Stomach (tissue), 4 donors: ENCODE measurements around the gene OTOR.

ENCODE experiments used
- POLR2A ChIP-seq, 4 donors: fragments of 450-650 bp; IDR thresholded peaks; one replicate each; pipeline ENCODE4 v1.6.1; 2016; ENCODE audit warnings: antibody characterized with exemption in 4 of 4, control low read depth in 2 of 4, mild to moderate bottlenecking in 1 of 4, moderate library complexity in 1 of 4
- POLR2AphosphoS5 ChIP-seq, 3 donors: sonication (generic); formaldehyde crosslinking; IDR thresholded peaks; one replicate each; pipeline ENCODE4 v1.6.1; 2016; ENCODE audit warnings: antibody characterized with exemption in 3 of 3
- TF ChIP-seq, protein P1 (sequence below), 7 experiments: fragments of 450-650 bp in 4 of 7; fragments of 200-600 bp in 3 of 7; sonication (generic) in 3 of 7; IDR thresholded peaks; one replicate each; pipeline ENCODE4 v1.5.1; 2016 to 2019; ENCODE audit warnings: antibody characterized with exemption in 7 of 7, control low read depth in 2 of 7, mild to moderate bottlenecking in 1 of 7

DNA sequence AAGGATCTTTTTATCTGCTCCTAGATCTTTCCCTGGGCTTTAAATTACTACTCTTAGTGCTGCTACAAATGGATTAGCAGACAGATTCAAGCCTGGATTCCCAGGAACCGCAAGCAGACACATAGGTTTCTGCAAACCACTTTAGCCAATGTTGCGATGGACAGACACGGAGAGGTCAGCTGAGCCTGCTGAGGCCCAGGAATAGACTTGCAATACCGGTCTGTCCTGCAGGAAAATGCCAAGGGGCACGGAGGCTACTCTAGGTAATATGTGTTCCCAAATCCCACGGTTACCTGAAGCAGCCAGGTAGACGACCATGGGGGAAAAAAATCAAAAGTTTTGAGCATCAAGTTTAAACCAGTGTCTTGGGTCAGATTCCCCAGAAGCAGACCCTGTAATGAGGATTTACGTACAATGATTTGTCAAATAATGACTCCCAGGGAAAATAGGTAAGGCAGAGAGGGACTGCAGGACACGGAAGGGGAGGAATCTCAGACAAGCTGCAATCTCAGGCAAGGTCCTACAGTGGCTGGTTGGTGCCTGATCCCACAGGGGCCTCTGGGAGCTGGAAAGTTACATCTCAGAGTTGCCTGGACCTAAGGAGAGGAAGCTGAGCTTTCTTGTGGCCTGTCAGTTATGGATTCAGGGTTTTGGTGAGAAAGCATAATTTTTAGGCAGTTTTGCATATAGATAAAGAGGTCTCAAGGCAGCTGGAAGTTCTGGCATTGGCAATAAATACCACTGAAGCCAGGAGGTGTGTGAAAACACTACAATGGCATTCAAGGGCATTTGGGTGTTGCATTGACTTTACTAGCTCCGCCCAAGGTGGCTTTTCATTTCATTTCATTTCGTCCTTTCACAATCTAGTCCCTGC, 12.5 kb downstream of the OTOR start:
- TF ChIP-seq, protein P1, sequence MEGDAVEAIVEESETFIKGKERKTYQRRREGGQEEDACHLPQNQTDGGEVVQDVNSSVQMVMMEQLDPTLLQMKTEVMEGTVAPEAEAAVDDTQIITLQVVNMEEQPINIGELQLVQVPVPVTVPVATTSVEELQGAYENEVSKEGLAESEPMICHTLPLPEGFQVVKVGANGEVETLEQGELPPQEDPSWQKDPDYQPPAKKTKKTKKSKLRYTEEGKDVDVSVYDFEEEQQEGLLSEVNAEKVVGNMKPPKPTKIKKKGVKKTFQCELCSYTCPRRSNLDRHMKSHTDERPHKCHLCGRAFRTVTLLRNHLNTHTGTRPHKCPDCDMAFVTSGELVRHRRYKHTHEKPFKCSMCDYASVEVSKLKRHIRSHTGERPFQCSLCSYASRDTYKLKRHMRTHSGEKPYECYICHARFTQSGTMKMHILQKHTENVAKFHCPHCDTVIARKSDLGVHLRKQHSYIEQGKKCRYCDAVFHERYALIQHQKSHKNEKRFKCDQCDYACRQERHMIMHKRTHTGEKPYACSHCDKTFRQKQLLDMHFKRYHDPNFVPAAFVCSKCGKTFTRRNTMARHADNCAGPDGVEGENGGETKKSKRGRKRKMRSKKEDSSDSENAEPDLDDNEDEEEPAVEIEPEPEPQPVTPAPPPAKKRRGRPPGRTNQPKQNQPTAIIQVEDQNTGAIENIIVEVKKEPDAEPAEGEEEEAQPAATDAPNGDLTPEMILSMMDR (IDR thresholded peaks at IDR 0.05), result no peak
- TF ChIP-seq POLR2A (IDR thresholded peaks at IDR 0.05) (no peak), POLR2AphosphoS5 (IDR thresholded peaks at IDR 0.05) (no peak)
